Stomach smooth muscle (tissue), 2 donors: ENCODE results near the gene ARPIN.
A peak's percentile ranks its signal among the peaks of the same experiment; 100 is the strongest.

Experiments used
- H3K27ac ChIP-seq: one replicate; pipeline ENCODE4 v1.7.0; 2013; ENCODE audit warnings: mild to moderate bottlenecking, low read length, inconsistent platforms
- H3K27me3 ChIP-seq, 2 donors: one replicate each; pipeline ENCODE4 v1.7.0; 2013; ENCODE audit warnings: low read length in 2 of 2; ENCODE audit not compliant: insufficient read depth in 2 of 2, control insufficient read depth in 1 of 2
- H3K36me3 ChIP-seq, 2 donors: one replicate each; pipeline ENCODE4 v1.7.0; 2013; ENCODE audit warnings: low read length in 2 of 2; ENCODE audit not compliant: control insufficient read depth in 2 of 2, insufficient read depth in 2 of 2
- H3K4me1 ChIP-seq: one replicate; pipeline ENCODE4 v1.7.0; 2013; ENCODE audit warnings: low read length; ENCODE audit not compliant: control insufficient read depth, insufficient read depth
- H3K4me3 ChIP-seq, 2 donors: one replicate each; pipeline ENCODE4 v1.7.0; 2013; ENCODE audit warnings: low read length in 2 of 2
- H3K9ac ChIP-seq, 2 donors: one replicate each; pipeline ENCODE4 v1.7.0; 2013; ENCODE audit warnings: low read length in 2 of 2, mild to moderate bottlenecking in 1 of 2
- H3K9me3 ChIP-seq, 2 donors: one replicate each; pipeline ENCODE4 v1.7.0; 2013; ENCODE audit warnings: low read length in 2 of 2; ENCODE audit not compliant: control insufficient read depth in 2 of 2
- donor health status: healthy.
- donor health status: Pancreatic carcinoma.

The ARPIN gene

DNA sequence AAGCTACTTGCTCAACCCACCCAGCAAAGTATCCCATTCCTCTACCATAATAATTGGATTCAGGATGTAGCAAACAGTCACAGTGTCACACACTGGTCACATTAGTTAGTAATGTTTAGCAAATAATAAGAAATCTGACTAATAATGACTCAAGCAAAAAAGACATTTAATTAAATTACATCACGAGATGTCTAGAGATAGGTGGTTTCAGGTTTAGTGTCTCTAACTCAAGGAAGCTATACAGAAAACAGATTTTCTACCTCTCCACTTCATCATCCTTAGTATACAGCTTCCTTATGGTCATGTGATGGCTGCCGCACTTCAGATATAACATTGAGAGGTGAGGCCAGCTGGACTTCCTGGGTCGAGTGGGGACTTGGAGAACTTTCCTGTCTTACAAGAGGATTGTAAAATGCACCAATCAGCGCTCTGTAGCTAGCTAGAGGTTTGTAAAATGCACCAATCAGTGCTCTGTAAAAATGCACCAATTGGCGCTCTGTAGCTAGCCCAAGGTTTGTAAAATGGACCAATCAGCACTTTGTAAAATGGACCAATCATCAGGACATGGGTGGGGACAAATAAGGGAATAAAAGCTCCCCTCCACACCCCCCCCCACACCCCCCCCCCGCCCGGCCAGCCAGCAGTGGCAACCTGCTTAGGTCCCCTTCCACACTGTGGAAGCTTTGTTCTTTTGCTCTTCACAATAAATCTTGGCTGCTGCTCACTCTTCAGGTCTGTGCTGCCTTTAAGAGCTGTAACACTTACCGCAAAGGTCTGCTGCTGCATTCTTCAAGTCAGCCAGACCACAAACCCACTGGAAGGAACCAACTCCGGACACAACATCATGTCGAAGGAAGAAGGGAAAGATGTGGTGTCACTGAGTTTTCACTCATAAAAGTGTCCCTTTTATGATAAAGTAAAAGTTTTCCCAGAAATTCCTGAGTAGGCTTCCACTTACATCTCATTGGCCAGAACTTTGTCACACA is 24.9 kb upstream of the ARPIN start:
- Histone ChIP-seq H3K9me3 (no peaks in the 10 kb centered on the region), H3K4me3 (no peak overlapping the region), H3K9ac (no peak overlapping the region)

DNA sequence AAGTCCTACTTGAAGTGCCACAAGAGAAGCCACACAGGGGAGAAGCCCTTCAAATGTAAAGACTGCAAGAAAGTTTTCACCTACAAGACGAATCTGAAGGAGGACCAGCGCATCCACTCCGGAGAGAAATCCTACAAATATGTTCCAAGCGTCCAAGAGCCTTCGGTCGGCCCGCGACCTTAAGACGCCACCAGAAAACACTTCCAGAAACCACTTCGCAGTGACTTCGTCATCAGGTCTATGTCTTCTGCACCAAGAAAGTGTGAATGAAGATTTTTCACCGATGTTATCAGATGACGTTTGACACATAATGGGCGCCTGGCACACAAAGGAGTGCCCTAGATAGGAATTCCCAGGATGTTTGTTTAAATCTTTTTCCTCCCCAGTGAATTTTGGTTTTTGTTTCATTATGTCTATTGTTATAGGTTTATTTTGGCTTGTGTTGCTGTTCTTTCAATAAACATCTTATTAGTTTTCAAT is 24.1 kb upstream of the ARPIN start:
- no peaks in the 10 kb centered on the region for H3K36me3 ChIP-seq
- H3K9me3 ChIP-seq: no peaks in the 10 kb centered on the region
- no peak overlapping the region for H3K27ac ChIP-seq
- H3K9ac ChIP-seq: no peak overlapping the region
- H3K4me3 ChIP-seq: no peak overlapping the region
- H3K27me3 ChIP-seq: no peaks in the 10 kb centered on the region
- H3K4me1 ChIP-seq: no peaks in the 10 kb centered on the region

More for the DNA sequence above, 24.9 kb upstream of the ARPIN start:
- Histone ChIP-seq H3K27ac (no peak overlapping the region), H3K36me3 (no peaks in the 10 kb centered on the region), H3K27me3 (no peaks in the 10 kb centered on the region), H3K4me1 (no peaks in the 10 kb centered on the region)

- Histone ChIP-seq H3K9me3 (no peaks in the 10 kb centered on the region), H3K9ac (no peak overlapping the region), H3K4me1 (no peaks in the 10 kb centered on the region), H3K27ac (no peak overlapping the region), H3K4me3 (no peak overlapping the region), H3K36me3 (no peaks in the 10 kb centered on the region), H3K27me3 (no peaks in the 10 kb centered on the region)
Observed at GRCh38 chr15:89936051-89936785, 23.5 kb upstream of the ARPIN start.

DNA sequence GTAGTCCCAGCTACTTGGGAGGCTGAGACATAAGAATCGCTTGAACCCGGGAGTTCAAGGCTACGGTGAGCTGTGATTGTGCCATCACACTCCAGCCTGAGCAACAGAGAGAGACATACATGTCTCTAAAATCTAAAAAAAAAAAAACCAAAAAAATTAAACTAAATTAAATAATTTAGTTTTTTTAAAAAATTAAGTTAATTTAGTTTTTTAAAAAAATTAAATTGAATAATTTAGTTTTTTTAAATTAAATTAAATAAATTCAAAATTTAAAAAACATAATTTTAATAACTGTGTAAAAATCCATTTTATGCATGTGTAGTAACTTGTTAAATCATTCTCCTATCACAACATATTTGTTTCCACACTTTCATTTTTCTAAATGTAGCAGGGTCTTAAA is 20.1 kb upstream of the ARPIN start:
- Histone ChIP-seq H3K27me3 (no peaks in the 10 kb centered on the region), H3K27ac (no peak overlapping the region), H3K36me3 (no peaks in the 10 kb centered on the region), H3K9ac (no peak overlapping the region), H3K9me3 (no peaks in the 10 kb centered on the region), H3K4me1 (no peaks in the 10 kb centered on the region), H3K4me3 (no peak overlapping the region)

- no peak overlapping the region for H3K4me3 ChIP-seq
- no peaks in the 10 kb centered on the region for H3K9me3 ChIP-seq
- no peaks in the 10 kb centered on the region for H3K27me3 ChIP-seq
- no peak overlapping the region for H3K27ac ChIP-seq
- H3K9ac ChIP-seq: no peak overlapping the region
- no peaks in the 10 kb centered on the region for H3K36me3 ChIP-seq
- H3K4me1 ChIP-seq: no peaks in the 10 kb centered on the region
Observed at GRCh38 chr15:89928421-89928820, 15.7 kb upstream of the ARPIN start.

DNA sequence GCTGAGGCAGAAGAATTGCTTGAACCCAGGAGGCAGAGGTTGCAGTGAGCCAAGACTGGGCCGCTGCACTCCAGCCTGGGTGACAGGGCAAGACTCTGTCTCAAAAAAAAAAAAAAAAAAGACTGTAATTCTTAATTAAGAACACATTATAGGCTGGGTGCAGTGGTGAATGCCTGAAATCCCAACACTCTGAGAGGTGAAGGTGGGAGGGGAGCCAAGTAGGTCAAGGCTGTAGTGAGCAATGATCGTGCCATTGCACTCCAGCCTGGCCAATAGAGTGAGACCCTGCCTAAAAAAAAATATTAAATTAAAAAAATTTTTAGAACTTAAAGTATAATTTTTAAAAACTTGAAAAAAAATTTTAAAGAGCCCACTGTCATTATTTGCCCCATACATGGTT is 13.4 kb upstream of the ARPIN start:
- no peaks in the 10 kb centered on the region for H3K27me3 ChIP-seq
- no peaks in the 10 kb centered on the region for H3K4me1 ChIP-seq
- H3K27ac ChIP-seq: no peak overlapping the region
- no peaks in the 10 kb centered on the region for H3K36me3 ChIP-seq
- no peak overlapping the region for H3K9ac ChIP-seq
- H3K9me3 ChIP-seq: no peaks in the 10 kb centered on the region
- H3K4me3 ChIP-seq: no peak overlapping the region

DNA sequence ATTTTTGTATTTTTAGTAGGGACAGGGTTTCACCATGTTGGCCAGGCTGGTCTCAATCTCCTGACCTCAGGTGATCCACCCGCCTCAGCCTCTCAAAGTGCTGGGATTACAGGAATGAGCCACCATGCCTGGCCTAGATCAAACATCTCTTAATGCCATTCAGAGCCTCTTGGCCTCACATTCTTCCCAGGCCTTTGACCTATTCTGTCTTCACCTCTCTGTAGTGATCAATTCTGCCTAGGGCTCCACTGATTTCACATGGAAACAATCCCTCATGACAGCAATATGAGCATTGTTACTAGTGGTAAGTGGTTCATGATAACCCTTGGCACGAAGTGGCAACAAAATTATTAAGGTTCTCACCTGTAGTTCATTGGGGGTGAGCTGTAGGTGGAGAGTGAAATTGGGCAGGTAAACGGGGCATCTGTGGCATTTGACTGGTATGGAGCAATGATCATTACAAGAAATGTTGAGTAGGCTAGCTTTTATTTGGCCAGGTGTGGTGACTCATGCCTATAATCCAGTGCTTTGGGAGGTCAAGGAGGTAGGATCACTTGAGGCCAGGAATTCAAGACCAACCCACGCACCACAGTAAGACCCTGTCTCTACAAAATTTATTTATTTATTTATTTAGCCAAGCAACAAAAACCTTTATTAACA is 4.8 kb upstream of the ARPIN start:
- Histone ChIP-seq H3K4me3 (no peak overlapping the region), H3K4me1 (peaks cover 6% of the 10 kb centered on the region), H3K27ac (no peak overlapping the region), H3K9me3 (no peaks in the 10 kb centered on the region), H3K27me3 (no peaks in the 10 kb centered on the region), H3K36me3 (no peaks in the 10 kb centered on the region), H3K9ac (no peak overlapping the region)

GRCh38 chr15:89916660-89917059 is 3.9 kb upstream of the ARPIN start:
- no peak overlapping the region for H3K27ac ChIP-seq
- H3K4me1 ChIP-seq: peaks cover 8% of the 10 kb centered on the region
- no peak overlapping the region for H3K4me3 ChIP-seq
- no peaks in the 10 kb centered on the region for H3K36me3 ChIP-seq
- no peaks in the 10 kb centered on the region for H3K9me3 ChIP-seq
- no peak overlapping the region for H3K9ac ChIP-seq
- H3K27me3 ChIP-seq: no peaks in the 10 kb centered on the region

DNA sequence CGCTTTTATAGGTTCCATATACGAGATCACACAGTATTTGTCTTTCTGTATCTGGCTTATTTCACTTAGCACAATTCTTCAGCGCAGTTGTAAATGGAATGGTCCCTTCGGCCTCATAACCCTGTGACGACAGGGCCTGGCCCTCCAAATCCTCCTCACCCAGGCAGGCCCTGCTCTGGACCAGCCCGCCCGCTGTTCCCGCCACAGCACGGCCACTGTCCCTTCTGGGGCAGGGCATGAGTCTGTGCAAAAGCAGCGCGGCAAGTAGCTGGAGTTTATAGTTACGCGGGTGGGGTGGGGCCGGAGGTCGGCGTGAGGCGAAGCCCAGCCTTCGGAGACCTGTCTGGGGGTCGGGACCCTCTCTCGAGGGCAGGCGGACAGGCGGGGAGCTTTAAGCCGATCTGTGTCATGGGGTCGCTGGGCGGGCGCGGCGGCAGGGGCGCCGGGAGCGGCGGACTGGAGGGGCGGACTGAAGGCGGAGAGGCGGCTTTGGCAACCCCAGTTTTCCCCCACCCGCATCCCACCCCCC is 543 bp downstream of the ARPIN start:
- H3K9me3 ChIP-seq: no peaks in the 10 kb centered on the region
- peaks cover 7 to 9% of the 10 kb centered on the region in 2 donors for H3K36me3 ChIP-seq
- H3K27me3 ChIP-seq: no peaks in the 10 kb centered on the region
- H3K27ac ChIP-seq: no peak overlapping the region
- peaks cover 11% of the 10 kb centered on the region for H3K4me1 ChIP-seq
- H3K4me3 ChIP-seq: peak overlapping the region; percentile 62 to 81
- peak overlapping the region; percentile 75 to 76 for H3K9ac ChIP-seq

GRCh38 chr15:89910891-89911626 is 1.7 kb downstream of the ARPIN start:
- Histone ChIP-seq H3K4me3 (no peak overlapping the region), H3K27me3 (no peaks in the 10 kb centered on the region), H3K36me3 (peaks cover 7 to 15% of the 10 kb centered on the region in 2 donors), H3K9ac (peak overlapping the region; percentile 42 to 75), H3K9me3 (no peaks in the 10 kb centered on the region), H3K27ac (no peak overlapping the region), H3K4me1 (peaks cover 11% of the 10 kb centered on the region)
